EH (cell line): Measurements from ENCODE around the gene MAGEB4.
A peak's percentile ranks its signal among the peaks of the same experiment; 100 is the strongest.
"Not testable (repeated sequence)": the region's sequence is repeated elsewhere in the genome, so short reads cannot be mapped to it uniquely, and the experiment has no call there.

Source experiments
- DNase-seq: peaks from one replicate; pipeline ENCODE4 v3.0.0-alpha.2; 2015; ENCODE audit warnings: low read depth

MAGEB4 gene

GRCh38 chrX:30241724-30242415 is at the start of gene MAGEB4:
TSS of gene MAGEB4 (plus strand) at chrX:30242000. CDS start at chrX:30242136, 136 bp downstream.
- DNase-seq, result no peak

DNA sequence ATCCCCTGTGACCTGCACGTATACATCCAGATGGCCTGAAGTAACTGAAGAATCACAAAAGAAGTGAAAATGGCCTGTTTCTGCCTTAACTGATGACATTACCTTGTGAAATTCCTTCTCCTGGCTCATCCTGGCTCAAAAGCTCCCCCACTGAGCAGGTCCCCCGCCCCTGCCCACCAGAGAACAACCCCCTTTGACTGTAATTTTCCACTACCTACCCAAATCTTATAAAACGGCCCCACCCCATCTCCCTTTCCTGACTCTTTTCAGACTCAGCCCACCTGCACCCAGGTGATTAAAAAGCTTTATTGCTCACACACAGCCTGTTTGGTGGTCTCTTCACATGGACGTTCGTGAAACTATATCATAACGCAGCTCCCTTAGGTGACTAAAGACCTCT is 47.9 kb upstream of the MAGEB4 start:
- not testable (repeated sequence) for DNase-seq

DNA sequence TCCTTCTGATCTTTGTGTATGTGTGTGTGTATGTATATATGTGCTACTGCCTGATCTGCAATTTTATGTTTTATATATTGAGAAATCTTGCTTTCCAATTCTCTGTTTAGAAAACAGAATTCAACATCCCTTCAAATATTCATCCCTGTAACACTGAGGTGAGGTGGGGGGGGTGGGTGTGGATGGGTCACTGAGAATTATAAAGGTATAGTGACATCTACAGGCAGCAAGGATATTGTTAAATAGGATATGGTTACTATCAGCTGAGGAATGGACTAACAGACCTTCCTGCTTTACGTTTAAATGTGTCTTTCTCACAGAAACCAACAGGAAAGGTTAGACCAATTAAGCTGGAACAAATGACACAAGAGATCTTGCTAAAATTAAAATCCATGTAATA is 45.5 kb upstream of the MAGEB4 start:
- peak; percentile 18 for DNase-seq

DNA sequence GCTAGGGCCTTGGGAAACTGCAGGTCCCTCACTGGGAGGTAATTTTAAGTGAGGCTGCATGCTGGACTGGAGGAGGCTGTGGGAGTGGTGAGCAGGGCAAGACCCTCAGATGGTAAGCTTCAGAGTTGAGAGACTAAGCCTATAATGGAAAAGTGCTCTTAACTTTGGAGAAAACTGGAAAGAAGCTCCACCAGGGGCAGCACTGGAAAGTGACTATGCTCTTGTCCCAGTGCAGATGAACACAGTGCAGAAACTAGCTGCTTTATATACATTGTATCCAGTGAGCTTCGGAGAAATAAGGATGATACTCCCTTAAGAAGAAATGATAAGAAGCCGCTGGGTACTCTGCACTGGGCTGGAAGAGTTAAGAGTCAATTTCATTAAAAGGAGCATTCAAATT is 29.6 kb upstream of the MAGEB4 start:
- DNase-seq, result no peak

DNA sequence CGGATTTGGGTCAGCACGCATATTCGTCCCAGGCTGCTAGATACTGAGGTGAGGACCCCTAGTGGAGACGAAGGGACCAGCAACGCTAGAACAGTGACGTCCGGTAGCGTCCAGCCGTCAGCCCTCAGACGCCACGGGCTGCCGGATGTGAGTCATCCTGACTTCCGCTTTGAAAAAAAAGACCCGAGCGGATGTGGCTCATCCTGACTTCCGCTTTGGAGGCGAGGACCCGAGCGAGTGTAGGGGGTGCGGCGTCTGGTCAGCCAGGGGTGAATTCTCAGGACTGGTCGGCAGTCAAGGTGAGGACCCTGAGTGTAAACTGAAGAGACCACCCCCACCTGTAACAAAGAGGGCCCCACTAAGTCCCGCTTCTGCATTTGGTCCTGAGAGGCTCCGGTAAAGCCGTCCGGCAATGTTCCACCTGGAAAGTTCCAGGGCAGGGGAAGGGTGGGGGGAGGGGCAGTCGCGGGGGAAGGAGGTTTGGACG is 26.4 kb upstream of the MAGEB4 start, which contains the start of gene MAGEB2:
TSS of gene MAGEB2 (plus strand) at position 207 of the 487 bp plus-strand sequence. CDS start 3,018 bp downstream, outside the sequence.
- DNase-seq, result no peak

DNA sequence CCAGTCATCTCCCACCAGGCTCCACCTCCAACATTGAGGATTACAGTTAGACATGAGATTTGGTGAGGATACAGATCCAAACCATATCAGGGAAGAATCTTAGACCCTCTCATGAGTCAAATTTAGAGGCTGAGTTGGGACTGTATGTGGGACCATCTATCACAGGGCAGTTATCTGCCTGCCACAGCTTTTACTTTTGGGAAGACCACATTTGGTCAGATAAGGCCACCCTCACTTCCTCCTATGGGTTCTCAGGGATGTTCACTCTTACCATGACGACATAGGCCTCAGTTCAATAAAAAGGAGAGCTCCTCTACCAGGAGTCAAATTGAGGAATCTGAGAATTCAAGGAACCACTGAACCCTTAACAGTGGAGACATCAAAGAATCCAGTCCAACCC is 24.3 kb upstream of the MAGEB4 start:
- no peak for DNase-seq

- DNase-seq, result no peak
Measured at GRCh38 chrX:30219372-30219771, 22.4 kb upstream of the MAGEB4 start.

- no peak for DNase-seq
Measured at GRCh38 chrX:30220661-30221060, 21.1 kb upstream of the MAGEB4 start.

DNA sequence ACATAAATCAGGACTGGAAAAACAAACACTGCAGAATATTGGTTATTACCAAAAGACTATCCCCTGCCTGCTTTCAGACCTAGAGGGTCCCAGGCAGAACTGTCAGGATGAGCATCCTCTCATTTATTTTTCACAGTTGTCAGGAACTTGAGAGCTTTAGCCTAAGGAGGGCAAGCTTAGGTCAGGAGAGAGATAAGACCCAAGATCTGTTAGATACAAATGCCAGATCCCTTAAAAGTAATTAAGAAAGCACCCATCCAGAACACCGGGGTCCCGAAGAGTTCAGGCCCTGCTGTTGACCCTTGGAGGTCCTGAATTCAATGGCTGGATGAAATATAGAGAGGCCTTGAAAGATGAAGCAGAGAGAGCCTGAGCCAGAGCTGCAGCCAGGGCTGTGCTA is 17.3 kb upstream of the MAGEB4 start:
- no peak for DNase-seq

DNA sequence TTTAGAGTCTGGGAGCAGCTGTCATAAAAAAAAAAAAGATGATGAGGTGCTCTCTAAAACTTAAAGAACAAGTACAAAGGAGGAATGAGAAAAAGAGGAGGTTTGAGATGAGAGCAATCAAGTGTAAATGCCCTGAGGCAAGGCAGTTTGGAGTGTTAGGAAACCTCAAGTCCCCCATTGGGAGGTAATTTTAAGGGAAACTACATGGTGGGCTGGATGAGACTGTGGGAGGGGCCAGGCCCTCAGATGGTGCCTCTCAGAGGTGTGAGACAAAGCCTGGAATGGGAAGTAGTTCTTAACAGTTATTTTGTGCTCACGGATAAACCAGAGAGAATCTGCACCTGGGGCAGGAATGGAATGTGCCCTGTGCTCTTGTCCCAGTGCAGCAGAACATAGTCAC is 13.3 kb upstream of the MAGEB4 start:
- DNase-seq, result no peak

GRCh38 chrX:30230395-30230794 is 11.4 kb upstream of the MAGEB4 start, which contains the start of gene MAGEB3:
TSS of gene MAGEB3 (plus strand) at chrX:30230657. CDS start at chrX:30235925, 5,268 bp downstream.
- no peak for DNase-seq

GRCh38 chrX:30246769-30247489 is 5.1 kb downstream of the MAGEB4 start, which contains the start of gene MAGEB1:
TSS of gene MAGEB1 (plus strand) at chrX:30247146. CDS start at chrX:30250494, 3,348 bp downstream.
- DNase-seq, result no peak

- DNase-seq, result no peak
Measured at GRCh38 chrX:30248854-30249253, 7.1 kb downstream of the MAGEB4 start.

DNA sequence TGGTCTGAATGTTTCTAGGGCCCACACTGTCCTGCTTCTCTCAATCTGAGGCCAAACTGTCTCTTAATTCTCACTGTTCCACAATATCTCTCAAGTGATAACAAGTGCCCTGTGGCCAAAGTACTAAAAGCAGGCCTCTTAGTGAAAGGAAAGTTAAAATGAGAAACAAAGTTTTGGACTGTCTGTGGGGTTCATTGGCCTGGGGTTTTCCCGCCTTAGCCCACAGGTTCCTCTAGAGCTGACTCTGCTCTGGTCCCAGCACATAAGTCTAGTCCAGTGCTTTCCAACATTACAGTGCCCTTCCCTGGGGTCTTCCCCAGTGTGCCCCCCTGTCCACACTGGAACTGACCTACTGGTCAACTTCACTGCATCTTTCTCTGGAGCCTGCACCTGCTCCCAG is 11.5 kb downstream of the MAGEB4 start:
- no peak for DNase-seq

DNA sequence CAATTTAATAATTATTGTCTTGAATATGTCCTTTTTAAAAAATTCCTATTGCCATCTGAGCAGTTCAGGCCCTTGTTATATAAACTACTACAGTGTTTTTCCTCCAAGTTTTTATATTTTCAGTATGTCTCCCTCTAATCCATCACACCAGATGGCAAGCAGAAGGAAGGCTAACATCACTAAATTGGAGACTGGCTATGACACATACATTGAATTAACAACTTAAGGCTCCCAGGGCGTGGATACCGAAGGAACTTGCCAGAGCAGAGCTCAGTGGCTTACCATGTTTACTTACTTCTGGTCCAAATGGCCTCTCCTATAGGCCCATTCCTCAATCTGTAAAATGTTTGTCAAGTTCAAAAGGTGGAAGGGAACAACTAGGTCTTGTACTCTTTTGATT is 18.1 kb downstream of the MAGEB4 start:
- DNase-seq, result no peak

DNA sequence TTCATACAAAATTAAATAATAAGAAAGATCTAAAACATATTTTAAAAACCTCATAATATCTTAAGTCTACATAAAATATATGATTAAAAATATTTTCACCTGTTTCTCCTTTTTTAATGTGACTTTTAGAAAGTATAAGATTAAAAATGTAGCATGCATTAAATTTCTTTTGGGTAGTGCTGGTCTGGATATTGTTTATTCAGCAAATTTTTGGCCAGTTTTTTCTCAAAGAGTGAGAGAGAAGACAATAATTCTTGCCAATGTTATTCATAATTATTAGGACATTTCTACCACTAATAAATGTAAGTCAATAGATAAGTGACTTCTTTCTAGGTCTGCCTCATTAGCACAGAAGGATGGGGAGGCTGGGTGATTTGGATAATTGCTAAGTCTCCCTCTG is 19.2 kb downstream of the MAGEB4 start:
- no peak for DNase-seq

GRCh38 chrX:30262763-30263162 is 21.0 kb downstream of the MAGEB4 start:
- no peak for DNase-seq

- DNase-seq, result peak; percentile 13
Measured at GRCh38 chrX:30270639-30271038, 28.8 kb downstream of the MAGEB4 start.

DNA sequence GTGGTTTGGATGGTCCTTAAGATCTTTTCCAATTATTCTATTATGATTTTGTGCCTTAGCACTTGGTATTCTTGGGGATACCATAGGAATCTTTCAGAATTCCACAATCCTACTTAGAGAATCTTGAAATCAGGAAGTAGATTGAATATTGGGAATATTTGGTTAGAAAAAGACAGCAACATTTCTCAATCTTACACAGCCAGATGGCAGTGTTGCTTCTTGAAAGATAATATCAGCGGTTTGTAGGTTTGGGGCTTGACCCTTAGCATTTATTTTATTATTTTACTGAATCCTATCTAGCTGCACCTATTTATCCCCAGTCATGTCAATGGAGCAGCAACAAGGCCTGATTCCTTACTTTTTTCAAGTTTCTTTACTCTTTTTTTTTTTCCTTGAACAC is 33.7 kb downstream of the MAGEB4 start:
- peak; percentile 32 for DNase-seq

- peak; percentile 31 for DNase-seq
Measured at GRCh38 chrX:30278365-30278764, 36.6 kb downstream of the MAGEB4 start.

GRCh38 chrX:30280428-30280827 is 38.6 kb downstream of the MAGEB4 start:
- no peak for DNase-seq

GRCh38 chrX:30282527-30282926 is 40.7 kb downstream of the MAGEB4 start:
- peak; percentile 1 for DNase-seq
